GM18868 (cell line): ENCODE measurements around the gene RPUSD4.
"Not testable (repeated sequence)": the region's sequence is repeated elsewhere in the genome, so short reads cannot be mapped to it uniquely, and the experiment has no call there.

Experiments used
- ATAC-seq: cut with Tn5 transposase; IDR thresholded peaks from one replicate; pipeline ENCODE4 v1.9.1; 2021; ENCODE audit warnings: mild to moderate bottlenecking, moderate library complexity; ENCODE audit not compliant: unreplicated experiment

The RPUSD4 gene

DNA sequence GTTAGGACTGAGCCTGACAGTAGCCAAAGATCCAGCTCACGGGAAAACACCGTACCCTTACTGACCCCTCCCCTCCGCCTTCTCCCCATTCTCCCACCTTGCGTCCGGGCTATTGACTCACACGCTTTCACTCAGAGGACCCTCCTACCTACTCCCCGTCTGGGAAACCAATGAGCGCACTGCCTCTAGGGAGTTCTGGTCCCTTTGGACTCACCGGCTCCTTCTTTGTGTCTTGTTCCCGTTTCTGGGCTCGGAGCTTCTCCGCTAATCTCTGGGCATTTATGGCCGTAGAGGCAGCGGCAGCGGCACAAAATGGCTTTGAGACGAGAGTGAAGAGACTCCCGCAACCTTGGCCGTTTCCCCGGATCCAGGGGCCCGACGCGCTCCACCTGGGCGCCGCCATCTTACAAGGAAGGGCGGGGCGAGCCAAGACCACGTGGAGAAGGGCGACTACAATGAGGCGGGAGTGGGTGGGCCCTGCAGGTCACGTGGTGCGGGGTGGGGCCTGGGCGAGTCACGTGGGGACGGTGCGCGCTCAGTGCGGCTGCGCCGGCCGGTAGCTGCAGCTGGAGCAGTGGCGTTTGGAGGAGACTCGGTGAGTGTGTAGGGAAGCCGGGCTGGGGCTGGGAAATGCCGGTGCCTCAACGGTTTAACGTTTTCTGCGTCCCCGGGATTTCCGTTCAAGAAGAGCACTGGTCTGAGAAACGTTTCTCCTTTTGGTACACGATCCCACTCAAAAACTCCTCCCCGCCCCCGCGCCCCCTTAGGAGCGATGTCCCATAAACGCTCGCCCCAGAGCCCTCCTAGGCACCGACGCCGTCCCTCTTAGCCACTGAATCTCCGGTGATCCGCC is at the start of gene RPUSD4, which contains the start of gene FAM118B:
Gene RPUSD4 (minus strand): TSS at position 415 of the 853 bp plus-strand sequence. CDS start 12 bp downstream, at position 403.
Gene FAM118B (plus strand): TSS at position 547 of the 853 bp plus-strand sequence. CDS start 23,220 bp downstream, outside the sequence.
- ATAC-seq, result peak; percentile 96

DNA sequence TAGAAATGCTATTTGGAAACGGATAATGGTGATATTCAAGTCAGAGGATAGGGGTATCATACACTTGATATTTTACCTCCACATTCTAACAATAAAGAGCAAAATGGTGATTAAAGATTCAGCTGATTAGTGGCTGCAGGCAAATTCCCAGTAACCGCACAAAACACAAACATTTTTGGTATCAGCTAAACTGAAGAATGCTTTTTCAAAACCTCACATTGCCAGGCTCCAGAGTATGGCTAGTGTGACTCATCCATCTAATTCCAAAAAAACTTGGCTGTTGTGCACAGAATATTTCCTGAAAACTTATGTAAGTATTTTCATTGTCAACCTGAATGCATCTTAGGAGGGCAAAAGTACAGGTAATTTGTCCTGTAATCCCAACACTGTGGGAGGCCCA is 46.3 kb upstream of the RPUSD4 start:
- no peak for ATAC-seq

- no peak for ATAC-seq
Measured at GRCh38 chr11:126257144-126257543, 45.7 kb upstream of the RPUSD4 start.

DNA sequence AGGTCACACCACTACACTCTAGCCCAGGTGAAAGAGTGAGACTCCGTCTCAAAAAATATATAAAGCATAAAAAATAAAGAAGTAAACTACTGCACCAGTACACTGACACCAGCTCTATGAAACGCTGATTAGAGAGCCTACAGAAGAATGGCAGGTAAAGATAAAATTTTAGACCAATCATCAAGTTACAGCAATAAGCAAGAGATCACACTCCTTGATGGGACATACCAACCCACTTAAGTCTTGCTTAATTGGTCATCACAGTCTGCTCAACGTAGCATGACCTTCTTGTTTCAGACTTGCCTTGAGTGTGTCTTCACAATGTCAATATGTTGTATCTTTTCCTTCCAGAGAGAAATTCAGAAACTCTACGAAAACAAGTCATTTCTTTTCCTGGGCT is 44.8 kb upstream of the RPUSD4 start:
- ATAC-seq, result no peak

DNA sequence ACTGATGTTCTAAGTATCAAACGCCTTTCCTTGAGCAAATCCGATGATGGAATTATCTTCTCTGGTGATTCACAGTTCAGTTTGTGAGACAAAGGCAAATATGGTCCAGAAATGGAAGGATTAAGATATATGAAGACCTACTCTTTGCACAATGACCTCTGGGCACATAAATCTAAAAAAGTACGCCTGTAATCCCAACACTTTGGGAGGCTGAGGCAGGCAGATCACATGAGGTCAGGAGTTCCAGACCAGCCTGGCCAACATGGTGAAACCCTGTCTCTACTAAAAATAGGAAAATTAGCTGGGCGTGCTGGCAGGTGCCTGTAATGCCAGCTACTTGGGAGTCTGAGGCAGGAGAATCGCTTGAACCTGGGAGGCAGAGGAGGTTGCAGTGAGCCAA is 44.1 kb upstream of the RPUSD4 start:
- ATAC-seq, result not testable (repeated sequence)

DNA sequence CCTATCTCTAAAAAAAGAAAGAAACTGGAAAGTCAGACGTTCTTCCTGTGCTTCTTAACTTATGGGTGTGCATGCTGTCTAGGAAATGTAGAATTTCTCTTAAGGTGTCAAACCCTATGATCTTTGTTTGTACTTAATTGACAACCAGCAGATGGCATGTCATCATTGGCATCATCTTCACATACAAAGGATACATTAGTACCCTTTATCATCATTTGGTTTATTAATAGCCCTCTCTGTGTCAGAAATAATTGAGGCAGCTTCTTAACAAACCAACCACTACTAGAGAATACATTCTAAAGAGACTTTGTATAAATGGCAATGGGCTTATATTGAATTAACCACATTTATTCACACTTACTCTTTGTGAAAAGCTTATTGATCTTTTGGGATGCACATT is 43.4 kb upstream of the RPUSD4 start:
- ATAC-seq, result no peak

GRCh38 chr11:126253265-126253664 is 41.8 kb upstream of the RPUSD4 start:
- ATAC-seq, result no peak

DNA sequence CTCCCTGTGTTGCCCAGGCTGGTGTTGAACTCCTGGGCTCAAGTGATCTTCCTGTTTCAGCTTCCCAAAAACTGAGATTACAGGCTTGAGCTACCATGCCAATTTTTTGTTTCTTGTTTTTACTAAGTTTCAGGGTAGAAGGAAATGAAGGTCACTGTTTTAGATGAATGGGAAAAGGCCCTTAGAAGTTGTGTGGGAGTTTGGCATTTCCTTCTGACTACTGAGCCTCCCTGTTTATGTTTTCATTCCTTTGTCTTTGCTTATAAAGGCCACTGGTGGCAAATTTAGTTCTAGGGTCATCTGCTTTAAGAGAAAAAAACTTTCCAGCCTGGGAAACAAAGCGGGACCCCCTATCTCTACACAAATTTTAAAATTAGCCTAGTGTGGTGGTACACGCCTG is 35.2 kb upstream of the RPUSD4 start:
- no peak for ATAC-seq

DNA sequence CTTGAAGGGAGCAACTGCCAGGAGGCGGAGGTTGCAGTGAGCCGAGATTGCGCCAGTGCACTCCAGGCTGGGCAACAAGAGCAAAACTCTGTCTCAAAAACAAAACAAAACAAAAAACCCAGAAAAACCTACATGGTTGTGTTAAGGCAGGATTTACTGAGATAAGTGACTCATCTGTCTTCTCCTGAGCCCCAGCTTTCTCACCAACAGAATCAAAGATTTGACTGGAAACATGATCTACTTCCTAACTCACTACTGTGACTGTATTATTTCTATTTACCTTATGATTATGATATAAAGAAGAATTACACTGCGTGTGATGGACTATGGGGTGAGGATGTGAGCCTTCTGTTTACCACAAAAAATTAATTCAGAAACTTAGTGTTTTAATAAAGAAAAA is 21.9 kb upstream of the RPUSD4 start:
- no peak for ATAC-seq

GRCh38 chr11:126232683-126233082 is 21.2 kb upstream of the RPUSD4 start:
- no peak for ATAC-seq

GRCh38 chr11:126231725-126232459 is 20.4 kb upstream of the RPUSD4 start:
- no peak for ATAC-seq

GRCh38 chr11:126229858-126230540 is 18.5 kb upstream of the RPUSD4 start:
- ATAC-seq, result no peak

- no peak for ATAC-seq
Measured at GRCh38 chr11:126226334-126227084, 15.1 kb upstream of the RPUSD4 start.

- ATAC-seq, result no peak
Measured at GRCh38 chr11:126225295-126225665, 13.8 kb upstream of the RPUSD4 start.

DNA sequence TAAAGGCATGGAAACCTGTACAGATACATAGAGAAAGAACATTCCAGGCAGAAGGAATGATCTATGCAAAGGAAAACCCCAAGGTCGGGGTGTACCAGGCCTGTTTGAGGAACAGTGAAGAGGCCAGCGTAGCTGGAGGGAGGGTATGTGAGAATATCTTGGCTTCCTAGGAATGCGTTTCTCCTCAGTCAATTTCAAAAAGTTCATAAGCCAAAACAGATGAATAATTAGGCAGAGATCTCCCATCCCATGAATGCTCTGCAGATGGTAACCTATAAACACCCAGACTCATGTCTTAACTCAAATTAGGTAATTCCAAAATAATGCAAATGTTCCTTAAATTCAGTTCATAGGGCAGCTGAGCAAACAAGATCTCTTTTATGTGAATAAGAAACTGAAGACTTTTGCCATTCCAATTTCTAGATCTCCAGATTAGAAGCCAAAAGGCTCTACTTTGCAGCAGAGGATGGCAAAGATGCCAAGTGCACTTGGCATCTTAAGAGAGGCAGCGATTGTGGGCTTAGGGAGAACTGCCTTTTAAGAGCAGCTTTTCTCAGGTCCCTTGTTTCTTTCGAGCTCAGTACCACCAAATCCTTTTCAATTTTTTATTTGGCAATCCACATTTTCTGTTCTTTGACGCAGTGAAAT is 13.3 kb upstream of the RPUSD4 start:
- no peak for ATAC-seq

GRCh38 chr11:126219547-126219946 is 8.1 kb upstream of the RPUSD4 start:
- no peak for ATAC-seq

- no peak for ATAC-seq
Measured at GRCh38 chr11:126217491-126217890, 6.0 kb upstream of the RPUSD4 start.

- ATAC-seq, result no peak
Measured at GRCh38 chr11:126216526-126217305, 5.3 kb upstream of the RPUSD4 start.

GRCh38 chr11:126214841-126215240 is 3.4 kb upstream of the RPUSD4 start:
- no peak for ATAC-seq
